SW 1271 (cell line): ENCODE data around the gene CRYBG1.

Experiments used
- DNase-seq, 2 experiments: peaks; one replicate each; lab custom pipeline; 2025; lab: John Stamatoyannopoulos, UW

The CRYBG1 gene

DNA sequence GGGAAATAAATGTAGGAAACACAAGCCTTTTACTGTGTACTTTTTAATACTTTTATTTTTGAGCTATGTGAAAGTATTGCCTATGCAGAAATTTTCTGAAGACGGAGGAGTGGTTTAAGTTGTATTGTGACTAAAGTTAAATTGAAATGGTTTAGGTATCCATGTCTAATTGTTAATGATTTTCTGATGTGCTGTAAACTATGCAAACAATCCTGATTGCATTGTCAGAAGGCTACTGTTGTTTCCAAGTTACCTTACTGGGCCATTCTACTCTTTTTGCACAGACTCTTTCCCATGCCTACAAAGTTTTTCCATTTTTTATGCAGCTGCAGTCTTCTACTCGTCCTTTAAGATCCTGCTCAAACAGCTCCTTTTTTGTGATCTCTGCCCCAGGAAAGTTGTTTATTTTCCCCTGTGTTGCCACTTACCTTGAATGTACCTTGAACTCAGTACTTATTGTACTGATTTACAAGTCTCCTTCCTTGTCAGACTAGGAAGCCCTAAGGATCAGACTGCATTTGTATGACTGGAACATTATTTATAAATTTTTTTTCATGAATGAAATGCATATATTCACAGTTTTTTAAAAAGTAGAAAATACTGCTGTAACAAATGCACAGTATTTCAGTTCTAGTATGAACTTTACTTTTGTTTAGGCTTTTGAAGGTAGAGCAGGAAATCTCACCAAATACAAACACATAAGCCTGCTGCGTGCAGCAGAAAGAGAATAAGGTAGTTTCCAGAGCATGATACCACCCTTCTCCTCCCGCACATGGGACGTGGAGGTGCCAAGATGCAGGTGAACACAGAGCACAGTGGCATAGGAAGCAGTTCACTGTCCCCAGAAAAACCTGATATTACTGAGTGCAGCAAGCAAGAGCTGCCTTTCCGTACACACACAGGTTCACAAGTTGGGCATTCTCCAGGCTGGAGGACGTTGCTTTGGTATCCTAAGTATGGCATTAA, 97.8 kb downstream of the CRYBG1 start:
- no peak for DNase-seq

DNA sequence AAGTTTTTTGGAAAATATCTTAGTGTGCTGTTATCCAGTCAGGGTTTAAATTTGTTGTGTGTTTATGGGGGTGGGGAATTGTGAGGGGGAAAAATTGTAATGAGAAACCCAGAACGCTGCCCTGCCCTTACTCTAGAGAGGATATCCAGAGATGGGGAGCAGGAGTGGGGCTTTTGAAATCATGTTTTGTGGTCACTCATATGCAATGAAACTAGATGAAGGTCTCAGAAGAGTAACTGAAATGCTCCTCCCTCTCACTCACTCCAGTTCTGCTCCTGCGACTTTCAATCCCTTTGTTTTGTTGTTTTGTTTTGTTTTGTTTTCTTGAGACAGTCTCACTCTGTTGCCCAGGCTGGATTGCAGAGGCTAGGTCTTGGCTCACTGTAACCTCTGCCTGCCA, 100.0 kb downstream of the CRYBG1 start:
- DNase-seq: no peak

DNA sequence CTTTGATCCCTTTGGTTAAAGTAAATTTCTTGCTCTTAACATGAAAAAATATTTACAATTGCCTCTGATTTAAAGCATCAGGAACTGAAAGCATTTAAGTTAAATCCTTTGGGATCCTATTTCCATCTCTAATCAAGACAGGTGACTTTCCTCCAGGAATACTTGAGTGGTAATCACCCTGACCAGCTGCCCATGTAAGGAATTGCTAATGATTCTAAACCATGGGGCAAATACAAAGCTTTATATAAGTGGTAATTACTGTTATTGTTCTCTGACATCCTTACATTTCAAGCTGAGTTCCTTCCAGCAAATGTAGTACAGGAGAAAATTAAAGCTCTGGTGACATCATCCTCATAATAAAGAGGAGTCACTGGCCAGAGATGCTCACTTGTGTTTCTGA, 100.6 kb downstream of the CRYBG1 start:
- no peak for DNase-seq

DNA sequence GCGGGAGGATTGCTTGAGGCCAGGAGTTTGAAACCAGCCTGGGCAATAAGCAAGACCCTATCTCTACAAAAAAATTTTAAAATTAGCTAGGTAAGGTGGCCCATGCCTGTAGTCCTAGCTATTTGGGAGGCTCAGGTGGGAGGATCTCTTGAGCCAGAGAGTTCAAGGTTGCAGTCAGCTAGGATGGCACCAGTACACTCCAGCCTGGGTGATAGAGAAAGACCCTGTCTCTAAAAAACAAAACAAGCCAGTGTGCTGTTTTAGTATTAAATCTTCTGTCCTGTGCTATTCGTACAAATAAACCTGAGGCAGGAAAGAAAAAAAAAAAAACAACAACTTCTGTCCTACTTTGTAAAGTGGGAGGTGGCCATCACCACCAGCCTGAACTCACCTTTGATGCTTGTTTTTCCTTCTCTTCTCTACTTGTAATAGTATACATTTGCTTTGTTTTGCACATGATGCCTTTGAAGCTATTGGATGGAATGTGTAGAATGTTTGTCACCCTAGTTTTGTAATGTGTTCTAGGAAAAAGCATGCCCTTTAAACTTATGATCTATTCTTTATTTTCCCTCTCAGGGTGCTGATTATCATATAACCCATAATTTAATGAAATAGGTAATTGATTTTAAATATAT, 102.5 kb downstream of the CRYBG1 start:
- DNase-seq: no peak

DNA sequence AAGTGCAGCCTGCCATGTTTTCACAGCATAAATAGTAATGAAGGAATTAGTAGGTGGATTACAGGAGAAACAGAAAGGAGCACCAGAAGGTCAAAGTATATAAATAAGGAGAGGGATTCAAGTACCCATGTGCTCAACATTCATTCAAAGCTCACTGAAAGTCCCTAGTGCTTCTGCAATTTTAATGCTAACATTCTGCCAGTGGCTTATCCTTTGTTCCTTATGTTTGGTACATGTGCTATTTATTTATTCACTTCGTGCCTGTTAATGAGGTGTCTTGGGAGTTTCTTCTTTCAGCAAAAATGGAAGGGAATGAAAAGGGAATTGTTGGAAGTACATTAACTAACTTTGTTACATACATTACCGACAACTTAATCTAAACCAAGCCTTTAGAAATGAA, 105.7 kb downstream of the CRYBG1 start:
- no peak for DNase-seq

DNA sequence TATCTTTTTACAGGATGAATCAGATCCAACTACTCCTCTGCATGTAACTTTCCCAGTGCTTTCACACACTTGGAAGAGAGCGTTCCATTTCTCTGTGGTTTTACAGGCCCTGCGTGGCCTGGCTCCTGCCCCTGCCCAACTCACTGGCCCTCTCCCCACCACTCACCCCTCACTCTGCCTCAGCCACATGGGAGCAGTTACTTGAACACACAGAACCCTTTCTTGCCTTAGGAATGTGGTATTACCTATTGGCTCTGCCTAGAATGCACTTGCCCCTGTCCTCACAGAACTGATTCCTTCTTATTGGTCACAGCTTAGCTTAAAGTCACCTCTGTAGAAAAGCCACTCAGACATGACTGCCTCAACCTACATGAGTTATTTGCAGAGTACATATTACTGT, 108.4 kb downstream of the CRYBG1 start:
- no peak for DNase-seq

DNA sequence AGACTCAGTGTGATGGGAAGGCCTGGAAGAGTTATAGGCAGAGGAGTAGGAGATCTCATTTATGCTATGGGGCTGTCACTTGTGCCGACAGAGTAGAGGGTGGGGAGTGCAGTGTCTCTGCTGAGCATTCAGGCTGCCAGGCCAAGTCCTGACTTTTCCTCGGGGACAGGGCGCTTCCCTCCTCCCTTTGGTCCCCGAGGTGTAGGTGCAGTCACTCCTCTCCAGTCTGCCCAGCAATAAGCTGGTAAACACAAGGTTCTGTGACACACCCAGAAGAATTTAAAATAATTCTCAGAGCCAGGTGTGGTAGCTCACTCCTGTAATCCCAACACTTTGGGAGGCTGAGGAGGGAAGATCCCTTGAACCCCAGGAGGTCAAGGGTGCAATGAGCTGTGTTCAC, 109.4 kb downstream of the CRYBG1 start:
- no peak for DNase-seq

DNA sequence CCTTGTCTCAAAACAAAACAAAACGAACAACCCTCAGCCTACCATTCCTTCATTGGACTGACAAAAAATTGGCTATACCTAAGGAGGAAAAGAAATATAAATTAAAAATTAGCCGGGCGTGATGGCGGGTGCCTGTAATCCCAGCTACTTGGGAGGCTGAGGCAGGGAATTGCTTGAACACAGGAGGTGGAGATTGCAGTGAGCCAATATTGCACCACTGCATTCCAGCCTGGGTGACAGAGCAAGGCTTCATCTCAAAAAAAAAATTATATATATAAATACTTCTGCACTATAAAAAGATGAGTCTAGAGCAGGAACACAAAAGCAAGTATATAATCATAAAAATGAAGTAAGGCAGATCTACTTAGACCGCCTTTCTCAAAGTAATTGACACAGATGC, 109.8 kb downstream of the CRYBG1 start:
- DNase-seq: no peak

DNA sequence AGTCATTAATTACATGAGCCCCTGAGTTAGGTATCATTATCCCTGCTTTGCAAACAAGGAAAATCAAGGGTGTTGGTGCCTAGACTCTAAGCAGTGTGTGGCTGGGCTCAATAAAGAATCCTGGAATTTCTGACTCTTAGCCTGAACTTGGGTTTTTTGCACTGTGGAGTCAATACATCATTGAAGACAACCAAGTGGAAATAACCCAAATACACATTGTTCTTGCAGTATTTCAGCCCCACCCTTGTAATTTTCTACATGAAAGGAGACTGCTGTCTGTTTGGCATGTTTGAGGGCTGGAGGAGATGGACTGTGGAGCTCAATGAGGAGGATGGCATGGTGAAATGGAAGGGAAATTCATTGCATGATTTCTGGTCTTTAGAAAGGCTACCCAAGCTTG, 110.3 kb downstream of the CRYBG1 start:
- DNase-seq: no peak

DNA sequence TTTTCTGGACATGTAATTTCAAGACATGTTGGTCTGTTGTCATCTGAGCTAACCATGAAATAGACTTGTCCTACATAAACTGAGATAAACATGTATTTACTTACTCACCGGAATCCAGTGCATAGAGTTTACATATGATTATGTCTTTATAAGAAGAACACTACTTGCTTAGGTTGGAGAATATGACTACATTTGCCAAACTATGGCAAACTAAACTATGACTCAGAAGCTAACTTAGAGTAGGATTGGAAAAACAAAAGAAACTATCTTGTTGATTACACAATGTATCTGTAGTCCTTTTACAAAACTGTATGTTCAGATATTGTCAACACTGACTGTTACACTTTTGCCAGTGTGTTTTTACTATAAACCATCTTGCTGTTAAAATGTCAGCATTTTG, 113.3 kb downstream of the CRYBG1 start:
- no peak for DNase-seq

DNA sequence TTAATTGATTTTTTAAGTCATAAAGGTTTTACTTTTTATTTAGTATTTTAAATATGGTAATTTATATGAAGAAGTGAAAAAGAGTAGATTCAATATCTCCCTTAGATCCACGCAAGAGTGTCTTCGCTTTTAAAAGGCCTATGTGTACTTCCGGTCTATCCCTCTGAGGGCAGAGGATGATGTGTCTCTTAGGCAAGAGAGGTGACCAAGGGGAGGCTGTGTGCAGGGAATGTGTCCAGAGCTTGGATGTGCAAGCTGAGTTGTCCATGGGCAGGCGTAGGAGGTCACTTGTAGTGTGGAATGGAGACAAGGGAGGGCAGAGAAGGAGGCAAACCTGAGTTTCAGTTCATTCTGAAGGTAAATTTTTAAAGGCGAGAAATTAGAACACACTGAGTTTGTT, 113.9 kb downstream of the CRYBG1 start:
- DNase-seq: no peak

DNA sequence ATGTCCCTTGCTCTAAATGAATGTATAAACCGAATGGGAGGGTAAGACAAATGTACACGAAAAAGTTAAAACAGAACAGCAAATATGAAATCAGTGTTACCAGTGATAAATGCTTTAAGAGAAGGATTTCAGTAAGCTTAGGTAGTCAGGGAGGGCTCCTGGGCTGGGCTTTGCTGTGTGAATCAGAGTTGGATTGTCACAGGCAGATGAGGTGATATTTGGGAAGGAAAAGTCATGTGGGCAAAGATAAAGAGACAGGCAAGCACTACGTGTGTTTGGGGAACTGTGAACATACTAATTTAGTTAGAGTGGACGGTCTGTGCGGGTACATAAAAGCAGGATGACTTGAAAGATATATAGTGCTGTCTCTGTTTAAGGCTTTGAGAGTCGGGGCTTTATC, 114.8 kb downstream of the CRYBG1 start:
- DNase-seq: no peak

DNA sequence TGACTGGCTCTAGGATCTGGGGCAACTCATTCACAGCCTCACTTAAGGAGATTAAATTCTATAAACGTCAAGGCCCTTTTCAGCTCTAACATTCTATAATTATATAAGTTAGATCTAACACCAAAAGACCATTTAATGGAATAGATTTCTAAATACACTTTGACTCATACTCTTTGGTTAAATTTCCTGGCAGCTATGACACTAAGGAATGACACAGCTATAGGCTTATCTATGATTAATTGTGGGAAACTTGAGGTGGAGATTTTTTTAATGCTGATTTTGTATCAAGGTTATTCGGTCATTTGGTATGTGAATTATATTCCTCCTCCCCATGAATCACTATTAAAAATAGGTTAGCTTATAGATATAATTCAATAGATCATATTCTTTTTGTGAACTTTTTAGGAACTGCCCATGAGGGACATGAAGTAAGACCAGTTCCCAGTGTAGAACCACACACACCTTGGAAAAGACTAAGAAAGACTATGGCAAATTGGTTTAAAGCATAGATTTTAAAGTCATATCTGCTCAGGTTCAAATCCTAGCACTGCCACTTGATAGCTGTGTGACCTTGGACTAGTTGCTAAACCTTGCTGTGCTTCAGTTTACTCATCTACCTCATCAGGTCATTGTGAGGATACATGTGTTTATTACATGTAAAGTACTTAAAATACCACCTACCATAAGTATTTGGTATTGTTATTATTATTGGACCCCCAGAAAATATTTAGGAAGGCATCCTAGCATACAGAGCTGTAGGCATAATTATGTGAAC, 116.0 kb downstream of the CRYBG1 start:
- DNase-seq: no peak

DNA sequence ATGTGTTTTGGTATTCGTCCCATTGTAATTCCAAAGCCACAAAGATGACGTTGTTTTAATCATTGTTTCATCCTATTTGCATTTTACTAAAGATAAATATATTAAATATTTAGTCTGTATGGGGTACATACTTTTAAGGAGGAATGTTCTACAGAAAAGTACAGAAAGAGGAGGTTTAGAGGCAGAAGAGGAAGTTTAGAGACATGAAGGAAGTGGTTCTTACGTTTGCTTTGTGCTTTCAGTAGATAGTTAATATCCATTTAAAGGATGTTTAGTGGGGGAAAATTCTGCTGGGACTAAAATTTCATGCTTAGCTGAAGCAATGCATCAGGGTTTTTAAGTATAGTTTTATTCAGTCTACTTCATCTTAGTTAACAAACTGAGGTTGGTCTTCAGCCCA, 116.6 kb downstream of the CRYBG1 start:
- DNase-seq: no peak

DNA sequence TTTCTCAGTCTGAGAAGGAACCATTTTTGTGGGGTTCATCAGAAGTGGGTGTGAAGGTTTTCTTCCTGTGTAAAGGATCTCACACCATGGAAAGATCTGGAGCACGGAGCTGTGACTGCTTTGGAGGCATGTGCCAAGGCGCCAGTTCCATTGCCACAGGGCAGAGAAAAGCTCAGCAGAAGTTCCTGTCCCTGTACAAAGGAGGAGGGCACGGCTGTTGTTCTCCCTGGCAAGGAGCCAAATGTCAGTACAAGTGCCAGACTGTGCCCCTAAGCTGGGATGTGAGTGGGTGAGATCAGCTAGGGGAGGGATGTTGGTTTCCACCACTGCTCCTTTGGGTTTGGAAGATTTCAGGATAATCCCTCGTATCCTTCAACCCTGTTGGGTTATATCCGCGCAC, 117.3 kb downstream of the CRYBG1 start:
- no peak for DNase-seq

DNA sequence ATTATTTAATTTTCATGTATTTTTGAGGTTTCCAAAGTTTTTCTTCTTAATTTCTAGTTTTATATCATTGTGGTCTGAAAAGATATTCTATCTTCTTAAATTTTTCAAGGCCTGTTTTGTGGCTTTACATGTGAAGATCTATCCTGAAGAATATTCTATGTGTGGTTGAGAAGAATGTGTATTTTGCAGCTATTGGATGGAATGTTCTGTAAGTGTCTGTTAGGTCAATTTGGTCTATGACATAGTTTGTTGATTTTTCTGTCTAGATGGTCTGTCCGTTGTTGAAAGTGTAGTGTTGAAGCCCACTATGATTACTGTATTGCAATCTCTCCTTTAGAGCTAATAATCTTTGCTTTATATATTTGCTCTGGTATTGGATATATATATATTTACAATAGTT, 125.7 kb downstream of the CRYBG1 start:
- no peak for DNase-seq

DNA sequence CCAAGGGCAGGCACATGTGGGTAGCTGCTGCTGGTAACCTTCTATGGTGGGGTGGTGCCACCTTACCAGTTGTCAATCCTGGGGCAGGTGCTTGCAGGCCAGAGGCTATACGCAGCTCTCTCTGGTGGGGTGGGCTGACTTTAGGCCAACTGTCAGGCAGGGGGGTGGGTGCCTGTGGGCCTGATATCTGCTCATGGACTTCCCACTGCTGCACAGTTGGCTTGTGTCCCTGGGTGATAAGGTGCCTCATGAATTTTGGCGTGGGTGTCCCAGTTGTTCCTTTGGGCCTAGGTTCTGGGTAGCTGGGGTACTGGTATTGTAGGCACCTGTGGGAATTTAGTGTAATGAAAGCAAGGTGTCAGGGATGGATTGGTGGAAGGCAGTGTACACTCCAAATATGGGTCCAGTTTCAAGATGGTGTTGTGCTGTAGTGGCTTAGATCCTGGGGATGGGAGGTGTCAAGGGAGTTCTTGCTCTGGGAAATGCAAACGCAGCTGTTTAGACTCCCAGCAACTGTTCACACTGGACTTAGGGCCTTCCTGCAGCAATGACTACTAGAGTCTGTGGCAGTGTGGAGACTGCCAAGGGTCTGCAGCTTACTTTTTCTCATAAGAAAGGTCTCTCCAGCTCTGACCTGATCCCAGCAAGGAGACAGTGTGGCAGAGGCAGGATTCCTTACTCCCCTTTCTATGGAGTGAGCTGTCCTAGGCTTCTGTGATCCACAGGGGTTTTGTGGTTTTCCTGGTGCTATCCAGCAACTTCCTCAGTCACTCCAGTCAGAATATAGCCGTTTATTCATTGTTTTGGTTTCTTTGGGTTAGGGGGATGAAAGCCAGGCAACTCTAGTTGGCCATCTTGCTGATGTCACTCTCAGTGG, 128.2 kb downstream of the CRYBG1 start:
- no peak for DNase-seq

DNA sequence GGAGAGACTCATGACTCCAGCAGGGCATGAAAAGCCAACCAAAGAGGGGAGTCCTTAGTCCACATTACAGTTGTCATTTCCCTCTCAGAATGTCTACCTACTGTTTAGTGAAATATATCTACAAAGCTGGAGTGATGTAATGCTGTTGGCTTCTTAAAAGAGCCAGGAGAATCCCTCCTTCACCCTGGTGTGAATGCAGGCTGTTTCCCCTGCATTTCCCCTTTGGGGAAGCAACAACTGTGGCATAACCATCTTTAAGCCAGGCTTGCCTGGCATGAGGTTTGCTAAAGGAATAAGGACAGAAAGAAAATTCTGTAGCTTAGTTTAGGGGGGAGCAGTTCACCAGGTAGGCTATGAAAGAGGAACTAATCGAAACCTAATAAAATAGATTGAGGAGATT, 129.5 kb downstream of the CRYBG1 start:
- DNase-seq: no peak

DNA sequence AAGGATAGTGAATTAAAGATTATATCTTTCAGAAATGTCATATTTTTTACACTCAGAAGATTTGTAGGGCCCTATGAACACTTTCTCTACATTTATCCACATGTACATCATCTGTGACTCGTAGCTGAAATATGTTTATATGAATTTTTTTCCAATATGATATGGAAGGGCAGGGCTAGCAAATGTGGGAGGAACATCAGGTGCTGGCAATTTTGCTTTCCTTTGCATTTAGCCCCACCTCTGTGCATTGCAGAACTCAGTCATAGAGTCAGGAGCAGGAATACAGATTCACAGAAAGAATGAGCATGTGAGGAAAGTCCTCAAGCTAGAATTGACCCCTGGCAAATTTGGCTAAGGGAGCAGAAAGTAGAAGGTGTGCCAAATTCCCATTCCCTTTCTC, 129.9 kb downstream of the CRYBG1 start:
- no peak for DNase-seq

DNA sequence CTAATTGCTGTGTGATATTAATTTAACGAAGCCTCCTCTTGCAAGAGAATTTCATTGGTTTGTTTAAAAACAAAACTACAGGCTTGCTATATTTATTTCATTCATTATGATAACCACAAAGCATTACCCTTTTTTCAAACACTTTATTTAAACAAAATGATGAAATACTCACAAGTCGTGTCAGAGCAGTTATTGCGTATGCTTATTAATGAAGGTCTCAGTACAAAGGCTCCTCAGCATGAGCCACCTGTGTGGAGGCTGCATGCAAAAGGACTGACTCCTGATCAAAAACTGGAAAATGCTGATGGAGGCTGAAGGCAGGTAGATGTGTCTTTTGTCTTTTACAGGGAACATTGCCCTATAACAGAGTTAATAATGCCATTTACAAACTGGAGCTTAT, 130.5 kb downstream of the CRYBG1 start:
- DNase-seq: no peak

DNA sequence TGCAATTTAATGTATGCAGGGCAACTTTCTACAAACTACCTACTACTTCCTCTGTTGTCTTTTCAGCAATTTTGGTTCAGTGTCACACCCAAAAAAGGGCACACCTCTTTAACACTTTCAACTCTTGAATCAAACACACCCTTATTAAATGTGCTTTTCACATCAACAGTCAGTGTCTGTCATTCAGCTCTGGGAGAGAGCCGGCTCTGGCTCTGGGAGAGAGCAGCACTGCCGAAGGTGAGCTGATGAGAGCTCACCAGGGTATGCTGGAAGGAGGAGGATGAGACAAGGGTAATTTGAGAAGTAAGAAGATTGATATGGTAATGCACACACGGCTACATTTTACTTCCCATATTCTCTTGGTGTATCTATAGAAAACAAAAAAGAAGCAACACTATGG, 134.5 kb downstream of the CRYBG1 start:
- DNase-seq: no peak

DNA sequence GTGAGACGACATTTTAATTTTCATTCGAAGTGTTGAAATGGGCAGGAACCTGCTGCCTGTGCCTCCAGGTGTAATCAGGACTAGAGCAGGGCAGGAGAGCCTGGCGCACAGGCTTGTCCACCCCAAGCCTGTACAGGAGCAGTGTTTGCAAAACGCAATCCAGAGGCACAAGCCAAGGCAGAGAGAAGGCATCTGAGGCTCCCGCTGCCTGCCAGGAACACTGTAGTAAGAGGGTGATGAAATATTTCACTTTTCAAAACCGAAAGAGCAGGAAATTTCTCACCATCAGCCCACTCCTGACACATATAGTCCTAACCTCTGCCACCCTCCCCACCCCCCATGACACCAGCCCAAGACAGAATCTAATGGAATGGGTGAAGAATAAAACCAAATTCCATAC, 136.3 kb downstream of the CRYBG1 start:
- DNase-seq: no peak
